Forelimb muscle (tissue), 1 donor: ENCODE measurements around the gene STX2. TPM values are rescaled to one million over a fixed set of nuclear protein-coding genes. Genes with fewer than 3 reads are reported as not detected.
"Not testable (repeated sequence)": the region's sequence is repeated elsewhere in the genome, so short reads cannot be mapped to it uniquely, and the experiment has no call there.

Source experiments
- DNase-seq: peaks from one replicate; pipeline ENCODE4 v3.0.0-alpha.2; 2013; ENCODE audit warnings: low read depth
- polyA plus RNA-seq: library from polyadenylated mRNA; unstranded; fragments of 120-200 nt; gene quantifications from one replicate; pipeline ENCODE4 v1.2.1, GENCODE V29; 2013; ENCODE audit not compliant: insufficient read length

The STX2 gene
- 14.6 TPM for polyA plus RNA-seq

- DNase-seq: peak; percentile 41
These were observed at the start of gene STX2 for GRCh38 chr12:130838951-130839769. Gene STX2 (minus strand): TSS chr12:130839250. CDS start chr12:130839099, 151 bp downstream.

GRCh38 chr12:130887190-130887589 is 48.1 kb upstream of the STX2 start:
- DNase-seq: not testable (repeated sequence)

- no peak for DNase-seq
These were observed 42.5 kb upstream of the STX2 start for GRCh38 chr12:130881548-130881947.

- DNase-seq: no peak
These were observed 42.0 kb upstream of the STX2 start for GRCh38 chr12:130881046-130881445.

- DNase-seq: no peak
These were observed 41.4 kb upstream of the STX2 start for GRCh38 chr12:130880411-130880885.

- no peak for DNase-seq
These were observed 40.8 kb upstream of the STX2 start for GRCh38 chr12:130879781-130880389.

GRCh38 chr12:130879212-130879686 is 40.2 kb upstream of the STX2 start:
- DNase-seq: no peak

- DNase-seq: no peak
These were observed 39.4 kb upstream of the STX2 start for GRCh38 chr12:130878193-130879185.

- no peak for DNase-seq
These were observed 38.3 kb upstream of the STX2 start for GRCh38 chr12:130877333-130877732.

- no peak for DNase-seq
These were observed 37.7 kb upstream of the STX2 start for GRCh38 chr12:130876758-130877157.

- DNase-seq: no peak
These were observed 37.2 kb upstream of the STX2 start for GRCh38 chr12:130876297-130876696.

GRCh38 chr12:130875708-130876107 is 36.7 kb upstream of the STX2 start:
- DNase-seq: not testable (repeated sequence)

- DNase-seq: no peak
These were observed 36.1 kb upstream of the STX2 start for GRCh38 chr12:130875193-130875592.

GRCh38 chr12:130874696-130875095 is 35.6 kb upstream of the STX2 start:
- DNase-seq: no peak

GRCh38 chr12:130873825-130874224 is 34.8 kb upstream of the STX2 start:
- no peak for DNase-seq

GRCh38 chr12:130873106-130873795 is 34.2 kb upstream of the STX2 start:
- DNase-seq: no peak

- no peak for DNase-seq
These were observed 33.4 kb upstream of the STX2 start for GRCh38 chr12:130872179-130873096.

- DNase-seq: peak; percentile 73
These were observed 32.5 kb upstream of the STX2 start, which contains the start of gene RAN for GRCh38 chr12:130871286-130872178. Gene RAN (plus strand): TSS chr12:130872066. CDS start chr12:130872594, 528 bp downstream.
